Measurements from ENCODE around the gene PNPLA7. TPM values are rescaled to one million over a fixed set of nuclear protein-coding genes. Genes with fewer than 3 reads are reported as not detected.

Gene PNPLA7
- total and polyA plus RNA-seq, 11 donors, result 0.78 to 10.1 (median 7.6) TPM

DNA sequence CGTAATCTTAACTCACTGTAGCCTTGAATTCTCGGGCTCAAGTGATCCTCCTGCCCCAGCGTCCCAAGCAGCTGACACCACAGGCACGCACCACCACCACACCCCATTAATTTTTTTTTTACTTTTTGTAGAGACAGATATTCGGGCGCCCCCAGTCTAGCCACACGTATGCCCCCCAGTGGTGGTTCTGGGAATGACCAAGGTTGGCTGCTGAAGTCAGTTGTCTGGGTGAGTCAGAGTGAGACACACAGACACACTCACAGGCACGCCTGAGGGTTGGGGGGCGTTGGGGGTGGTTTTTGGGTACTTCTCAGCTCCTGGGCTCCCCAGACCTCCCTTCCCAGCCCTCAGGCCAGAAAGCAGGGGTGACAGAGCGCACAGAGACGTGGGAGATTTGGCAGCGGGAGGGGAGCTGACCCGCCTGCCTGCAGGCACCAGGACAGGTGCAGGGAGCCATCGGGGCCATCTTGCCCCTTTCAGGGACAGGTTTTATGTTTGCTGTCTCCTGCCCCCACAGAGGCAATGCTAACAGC lies 104.9 kb downstream of the PNPLA7 start:
- peak; percentile 30 to 70 (median 68) for ATAC-seq
- Histone ChIP-seq H3K4me3 (no peak overlapping the region), H3K36me3 (peaks cover 0 to 12% (median 3%) of the 10 kb centered on the region in 9 donors), H3K9me3 (no peaks in the 10 kb centered on the region), H3K27me3 (peaks cover 0 to 31% (median 5%) of the 10 kb centered on the region in 9 donors), H3K27ac (no peak overlapping the region), H3K4me1 (peaks cover 0 to 19% (median 4%) of the 10 kb centered on the region in 12 donors)
- 22 to 29% (median 25%) methylated on average over 13 to 14 of the region's 14 CpGs for WGBS, 4 donors
- DNase-seq, result peak; percentile 69 to 81 (median 74)
- intact Hi-C loops (cut with DNase I), result loop anchor here in 2 of 10 donors (2.0 kb wide), 2 partner anchors 23 to 159 kb away; partner anchors contain the start of genes EXD3 (in 1 of the 2) and NOXA1 (in 1 of the 2)
- TF ChIP-seq, protein P1, sequence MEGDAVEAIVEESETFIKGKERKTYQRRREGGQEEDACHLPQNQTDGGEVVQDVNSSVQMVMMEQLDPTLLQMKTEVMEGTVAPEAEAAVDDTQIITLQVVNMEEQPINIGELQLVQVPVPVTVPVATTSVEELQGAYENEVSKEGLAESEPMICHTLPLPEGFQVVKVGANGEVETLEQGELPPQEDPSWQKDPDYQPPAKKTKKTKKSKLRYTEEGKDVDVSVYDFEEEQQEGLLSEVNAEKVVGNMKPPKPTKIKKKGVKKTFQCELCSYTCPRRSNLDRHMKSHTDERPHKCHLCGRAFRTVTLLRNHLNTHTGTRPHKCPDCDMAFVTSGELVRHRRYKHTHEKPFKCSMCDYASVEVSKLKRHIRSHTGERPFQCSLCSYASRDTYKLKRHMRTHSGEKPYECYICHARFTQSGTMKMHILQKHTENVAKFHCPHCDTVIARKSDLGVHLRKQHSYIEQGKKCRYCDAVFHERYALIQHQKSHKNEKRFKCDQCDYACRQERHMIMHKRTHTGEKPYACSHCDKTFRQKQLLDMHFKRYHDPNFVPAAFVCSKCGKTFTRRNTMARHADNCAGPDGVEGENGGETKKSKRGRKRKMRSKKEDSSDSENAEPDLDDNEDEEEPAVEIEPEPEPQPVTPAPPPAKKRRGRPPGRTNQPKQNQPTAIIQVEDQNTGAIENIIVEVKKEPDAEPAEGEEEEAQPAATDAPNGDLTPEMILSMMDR (IDR thresholded peaks at IDR 0.05), result peak; percentile 67 to 88 (median 79)
- TF ChIP-seq POLR2A (IDR thresholded peaks at IDR 0.05), result no peak

GRCh38 chr9:137444106-137444790 lies 106.0 kb downstream of the PNPLA7 start:
- intact Hi-C loops (cut with DNase I), result loop anchor here in 2 of 10 donors (2.0 kb wide), 2 partner anchors 21 to 157 kb away; partner anchors contain the start of genes EXD3 (in 1 of the 2) and NOXA1 (in 1 of the 2)
- H3K4me3 ChIP-seq, result no peak overlapping the region
- WGBS, 4 donors, result 82 to 87% (median 85%) methylated on average over 14 of the region's 14 CpGs
- DNase-seq, result peak in 3 of 5 donors; percentile 7 to 12 (median 9)
- TF ChIP-seq POLR2A (IDR thresholded peaks at IDR 0.05), result no peak
- TF ChIP-seq, protein P1 (IDR thresholded peaks at IDR 0.05), result no peak
- H3K36me3 ChIP-seq, result peaks cover 0 to 7% (median 3%) of the 10 kb centered on the region in 9 donors
- H3K4me1 ChIP-seq, result peaks cover 0 to 19% (median 4%) of the 10 kb centered on the region in 12 donors
- no peak for ATAC-seq
- no peak overlapping the region for H3K27ac ChIP-seq
- H3K9me3 ChIP-seq, result no peaks in the 10 kb centered on the region
- H3K27me3 ChIP-seq, result peaks cover 0 to 31% (median 8%) of the 10 kb centered on the region in 9 donors

- Histone ChIP-seq H3K36me3 (no peaks in the 10 kb centered on the region), H3K4me3 (peak overlapping the region in 4 of 12 donors; percentile 27 to 51 (median 43)), H3K27me3 (peaks cover 0 to 31% (median 8%) of the 10 kb centered on the region in 9 donors), H3K4me1 (peaks cover 0 to 19% (median 4%) of the 10 kb centered on the region in 12 donors), H3K27ac (no peak overlapping the region), H3K9me3 (no peaks in the 10 kb centered on the region)
- no peak for DNase-seq
- TF ChIP-seq, protein P1 (IDR thresholded peaks at IDR 0.05), result no peak
- intact Hi-C loops (cut with DNase I), result no loop called here
- ATAC-seq, result no peak
- WGBS, 4 donors, result 16 to 32% (median 19%) methylated on average over 5 to 7 of the region's 7 CpGs
Measured at GRCh38 chr9:137441935-137442321, 108.3 kb downstream of the PNPLA7 start.

GRCh38 chr9:137441289-137441934 lies 108.8 kb downstream of the PNPLA7 start, which contains the start of gene ENTPD8:
Gene ENTPD8, minus strand, starts transcription at chr9:137441357. Its CDS starts 3,072 bp downstream, at chr9:137438285.
- H3K4me3 ChIP-seq, result peak within 1 kb of the TSS in 11 of 12 donors; percentile 13 to 51 (median 41)
- H3K9me3 ChIP-seq, result no peaks in the 10 kb centered on the region
- peaks cover 0 to 19% (median 4%) of the 10 kb centered on the region in 12 donors for H3K4me1 ChIP-seq
- H3K27me3 ChIP-seq, result peaks cover 0 to 31% (median 8%) of the 10 kb centered on the region in 9 donors
- TF ChIP-seq POLR2A (IDR thresholded peaks at IDR 0.05), result no peak
- TF ChIP-seq, protein P1 (IDR thresholded peaks at IDR 0.05), result no peak
- no peaks in the 10 kb centered on the region for H3K36me3 ChIP-seq
- peak in 3 of 5 donors; percentile 27 to 55 (median 28) for DNase-seq
- H3K27ac ChIP-seq, result no peak within 1 kb of the TSS
- 0 to 2% (median 1%) methylated on average over 1 to 62 of the region's 62 CpGs for WGBS, 4 donors
- intact Hi-C loops (cut with DNase I), result no loop called here
- peak in 2 of 4 donors; percentile 11 to 16 for ATAC-seq
